Measurements from ENCODE around the gene DIAPH2.
"Not testable (repeated sequence)": the region's sequence is repeated elsewhere in the genome, so short reads cannot be mapped to it uniquely, and the experiment has no call there.

DIAPH2 gene

DNA sequence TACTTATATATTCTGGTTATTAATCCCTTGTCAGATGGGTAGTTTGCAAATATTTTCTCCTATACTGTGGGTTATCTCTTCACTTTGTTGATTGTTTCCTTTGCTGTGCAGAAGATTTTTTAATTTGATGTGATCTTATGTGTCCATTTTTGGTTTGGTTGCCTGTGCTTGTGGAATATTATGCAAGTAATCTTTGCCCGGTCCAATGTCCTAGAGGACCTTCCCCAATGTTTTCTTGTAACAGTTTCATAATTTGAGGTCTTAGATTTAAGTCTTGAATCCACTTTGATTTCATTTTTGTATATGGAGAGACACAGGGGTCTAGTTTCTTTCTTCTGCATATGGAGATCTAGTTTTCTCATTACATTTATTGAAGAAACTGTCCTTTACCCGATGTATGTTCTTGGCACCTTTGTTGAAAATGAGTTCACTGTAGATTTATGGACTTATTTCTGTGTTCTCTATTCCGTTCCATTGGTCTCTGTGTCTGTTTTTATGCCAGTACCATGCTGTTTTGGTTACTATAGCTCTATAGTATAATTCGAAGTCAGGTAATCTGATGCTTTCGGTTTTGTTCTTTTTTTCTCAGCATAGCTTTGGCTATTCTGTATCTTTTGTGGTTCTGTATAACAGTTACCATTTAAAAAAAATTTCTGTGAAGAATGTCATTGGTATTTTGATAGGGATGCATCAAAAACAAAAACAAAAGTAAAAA lies 34.7 kb downstream of the DIAPH2 start:
- DNase-seq: no peak

DNA sequence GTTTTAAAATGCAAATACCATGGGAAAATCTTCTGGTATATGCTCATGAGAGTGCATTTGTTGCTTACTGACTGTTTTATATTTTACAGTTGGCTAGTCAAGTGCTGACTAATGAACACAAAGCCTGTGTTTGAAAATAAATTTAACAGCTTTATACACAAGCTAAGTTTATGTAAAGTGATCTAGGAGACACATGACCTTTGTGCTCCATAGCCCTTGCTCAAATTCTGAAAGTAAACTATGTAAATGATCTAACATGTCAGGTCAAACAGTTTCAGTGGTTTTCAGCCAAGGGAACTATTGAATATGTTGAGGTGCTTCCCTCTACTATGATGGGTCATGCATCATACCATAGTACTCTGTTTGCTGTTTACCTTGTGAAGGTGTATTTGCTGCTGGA lies 36.7 kb downstream of the DIAPH2 start:
- DNase-seq: peak; percentile 5

DNA sequence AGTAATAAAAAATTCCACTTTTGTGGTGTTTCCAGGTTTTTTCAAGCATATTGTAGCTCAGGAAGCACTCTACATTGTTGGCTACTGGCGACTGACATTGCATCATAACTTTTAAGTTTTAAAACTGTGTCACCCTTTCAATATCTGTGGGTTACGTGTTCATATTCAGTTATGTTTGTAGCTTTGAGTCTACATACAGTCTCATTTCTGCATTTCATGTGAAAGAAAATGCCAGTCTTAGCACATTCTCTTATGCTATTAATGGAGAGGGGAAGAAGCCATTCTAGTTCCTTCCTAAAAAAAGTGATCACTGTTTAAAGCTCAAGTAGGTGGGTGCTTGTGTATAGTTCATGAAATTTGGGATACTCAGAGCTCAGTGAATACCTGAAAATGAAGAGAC lies 38.1 kb downstream of the DIAPH2 start:
- DNase-seq: no peak

DNA sequence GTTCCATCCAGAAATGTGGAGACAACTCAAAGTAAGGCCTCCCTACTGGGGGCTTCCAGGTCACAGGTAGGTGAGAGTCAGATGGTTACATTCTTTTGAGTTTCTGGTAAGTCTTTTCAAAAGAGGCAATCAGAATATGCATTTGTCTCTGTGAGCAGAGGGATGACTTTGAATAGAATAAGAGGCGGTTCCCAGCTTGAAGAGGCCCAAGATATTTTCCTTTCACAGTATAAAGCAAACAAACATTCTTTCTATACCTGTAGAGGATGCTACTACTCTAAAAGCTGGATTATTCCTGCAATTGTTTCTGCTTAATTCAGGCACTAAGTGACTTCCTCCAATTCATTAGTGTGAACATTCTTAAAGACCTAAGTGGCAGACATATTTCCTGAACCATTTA lies 44.4 kb downstream of the DIAPH2 start:
- no peak for DNase-seq

DNA sequence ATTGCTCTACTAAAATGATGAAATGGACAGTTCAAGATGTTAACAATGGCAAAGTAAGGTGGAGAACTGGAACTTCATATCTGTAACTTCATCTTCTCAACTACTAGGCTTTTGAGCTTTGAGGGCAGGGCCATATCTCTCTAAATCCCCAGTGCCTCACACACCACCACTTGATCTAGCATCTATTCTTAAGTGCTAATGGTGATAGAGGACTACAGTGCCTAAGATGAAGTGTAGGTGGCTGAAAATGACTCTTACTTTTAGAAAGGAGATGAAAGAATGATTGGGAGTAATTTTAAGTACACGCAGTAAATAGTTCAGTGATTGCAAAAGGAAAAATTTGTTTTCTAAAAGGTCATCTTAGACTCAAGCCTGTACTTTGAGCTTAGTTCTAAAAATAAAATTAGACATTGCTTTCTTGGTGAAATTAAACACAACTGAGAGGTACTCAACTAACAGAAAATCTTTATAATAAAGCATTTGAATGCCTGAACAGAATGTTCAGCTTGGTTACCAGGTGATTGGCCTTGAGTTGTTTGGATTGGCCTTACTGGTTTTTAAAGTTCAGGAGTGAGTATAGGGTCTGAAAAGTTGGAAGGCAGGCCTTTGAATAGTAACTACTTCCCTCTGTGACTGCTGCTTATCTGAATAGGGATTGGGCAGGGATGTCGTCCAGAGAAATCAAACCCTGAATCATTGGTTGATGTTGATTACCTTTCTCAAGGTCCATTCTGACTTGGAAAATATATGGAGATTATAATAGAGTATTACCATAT lies 45.4 kb downstream of the DIAPH2 start:
- DNase-seq: no peak

DNA sequence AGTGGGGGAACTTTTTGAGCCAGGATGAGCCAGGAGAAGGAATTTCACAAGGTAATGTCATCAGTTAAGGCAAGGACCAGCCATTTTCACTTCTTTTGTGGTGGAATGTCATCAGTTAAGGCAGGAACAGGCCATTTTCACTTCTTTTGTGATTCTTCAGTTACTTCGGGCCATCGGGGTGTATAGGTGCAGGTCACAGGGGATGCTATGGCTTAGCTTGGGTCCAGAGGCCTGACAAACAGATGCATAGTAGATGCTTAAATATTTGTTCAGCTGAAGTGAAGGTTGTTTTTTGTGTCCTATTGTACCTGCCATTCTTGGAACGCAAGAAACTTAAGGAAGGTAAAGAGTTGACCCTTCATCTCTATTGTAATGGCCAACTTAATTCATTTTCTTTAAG lies 46.4 kb downstream of the DIAPH2 start:
- DNase-seq: not testable (repeated sequence)

DNA sequence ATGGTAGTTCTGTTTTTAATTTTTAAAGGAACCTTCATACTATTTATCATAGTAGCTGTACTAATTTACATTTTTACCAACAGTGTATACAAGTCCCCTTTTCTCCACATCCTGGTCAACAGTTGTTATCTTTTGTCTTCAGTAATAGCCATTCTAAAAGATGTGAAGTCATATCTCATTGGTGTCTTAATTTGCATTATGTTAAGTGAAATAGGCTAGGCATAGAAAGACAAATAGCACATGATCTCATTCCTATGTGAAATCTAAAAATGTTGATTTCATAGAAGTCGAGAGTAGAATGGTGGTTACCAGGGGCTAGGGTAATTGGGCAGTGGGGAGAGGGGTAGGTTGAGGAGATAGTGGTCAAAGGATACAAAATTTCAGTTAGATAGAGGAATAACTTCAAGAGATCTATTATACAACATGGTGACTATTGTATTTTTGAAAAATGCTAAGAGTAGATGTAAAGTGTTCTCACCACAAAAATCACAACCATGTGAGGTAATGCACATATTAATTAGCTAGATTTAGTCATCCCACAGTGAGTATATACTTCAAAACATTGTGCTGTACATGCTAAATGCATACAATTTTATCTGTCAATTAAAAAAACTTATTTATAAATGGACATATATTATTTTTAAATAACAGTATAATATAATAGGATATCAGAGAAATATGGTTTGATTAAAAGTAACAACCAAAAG lies 58.9 kb downstream of the DIAPH2 start:
- no peak for DNase-seq

DNA sequence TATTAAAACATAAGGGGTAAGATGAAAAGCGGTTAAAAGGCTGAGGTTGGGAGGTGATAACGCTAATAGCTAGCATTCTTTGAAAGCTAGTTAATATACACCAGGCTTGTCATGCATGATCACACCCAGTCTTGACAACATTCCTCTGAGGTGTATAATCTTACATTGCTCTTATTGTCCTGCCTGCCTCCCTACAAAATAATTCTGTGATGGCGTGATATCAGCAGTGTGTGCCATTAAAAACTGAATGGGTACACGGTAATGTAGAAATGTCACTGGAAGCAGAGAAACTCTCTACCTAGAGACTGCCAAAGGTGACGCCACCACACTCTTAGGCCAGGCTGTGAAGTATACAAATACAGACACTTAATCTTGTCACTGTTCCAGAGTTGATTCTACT lies 68.1 kb downstream of the DIAPH2 start:
- DNase-seq: no peak

DNA sequence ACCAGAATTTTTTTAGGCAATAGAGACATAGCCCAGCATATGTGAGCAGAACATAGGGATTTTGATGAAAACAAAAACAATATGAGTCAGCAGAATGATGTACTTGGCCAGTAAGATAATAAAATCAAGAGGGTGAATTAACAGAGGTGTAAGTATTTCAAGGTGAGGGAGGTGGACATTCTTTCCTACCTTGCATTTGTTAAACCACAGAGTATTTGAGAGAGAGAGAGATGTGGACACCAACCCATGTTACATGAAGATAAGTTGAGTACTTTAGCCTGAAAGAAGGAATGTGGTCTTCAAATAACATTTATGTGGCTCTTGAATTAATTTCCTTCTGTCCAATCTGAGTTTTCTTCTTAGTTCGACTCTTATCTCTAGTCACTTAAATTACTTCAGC lies 68.6 kb downstream of the DIAPH2 start:
- DNase-seq: no peak

DNA sequence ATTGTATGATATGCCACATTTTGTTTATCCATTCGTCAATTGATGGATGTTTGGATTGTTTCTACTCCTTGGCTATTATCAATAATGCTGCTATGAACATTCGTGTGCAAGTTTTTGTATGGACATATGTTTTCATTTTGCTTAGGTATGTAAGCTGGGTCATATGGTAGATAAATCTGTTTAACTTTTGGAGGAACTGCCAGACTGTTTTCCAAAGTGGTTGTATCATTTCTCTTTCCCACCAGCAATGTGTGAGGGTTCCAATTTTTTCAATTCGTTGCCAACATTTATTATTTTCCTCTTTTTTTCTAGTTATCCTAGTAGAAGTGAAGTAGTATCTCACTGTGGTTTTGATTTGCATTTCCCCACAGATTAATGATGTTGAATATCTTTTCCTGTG lies 71.8 kb downstream of the DIAPH2 start:
- no peak for DNase-seq

DNA sequence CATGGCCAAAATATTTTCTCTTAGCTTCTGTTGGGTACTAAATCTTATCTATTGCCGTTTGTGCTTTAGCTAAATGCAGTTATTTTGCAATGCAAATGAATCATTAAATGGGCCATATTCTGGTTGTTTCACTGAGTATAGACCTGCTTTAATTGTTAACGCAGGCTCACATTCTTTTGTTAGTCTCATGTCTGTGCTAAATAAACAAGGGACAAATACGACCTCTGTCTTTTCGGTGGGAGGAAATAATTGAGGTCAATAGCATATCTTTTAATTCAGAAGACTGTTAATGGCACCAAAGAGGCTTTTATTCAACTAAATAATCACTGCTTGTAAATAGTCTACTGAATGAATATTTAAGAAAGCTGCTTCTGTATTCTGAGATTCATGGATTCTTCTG lies 76.9 kb downstream of the DIAPH2 start:
- DNase-seq: no peak

DNA sequence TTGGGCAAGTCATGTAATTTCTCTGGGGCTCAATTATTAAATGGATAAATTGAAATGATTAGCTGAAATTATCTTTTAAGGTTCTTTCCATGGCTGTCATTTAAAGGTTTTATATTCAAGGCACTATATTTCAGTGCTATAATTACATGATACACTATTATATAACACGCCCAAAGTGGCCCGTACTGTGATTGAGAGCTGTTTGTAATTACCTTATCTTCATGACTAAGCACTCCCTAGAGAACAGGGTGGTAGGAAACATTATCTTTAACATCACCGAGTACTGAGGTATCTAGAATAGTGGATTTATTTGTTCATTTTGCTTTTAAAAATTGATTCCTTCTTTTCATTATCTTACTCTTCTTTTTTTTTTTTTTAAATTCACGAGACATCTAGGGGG lies 79.0 kb downstream of the DIAPH2 start:
- DNase-seq: no peak

DNA sequence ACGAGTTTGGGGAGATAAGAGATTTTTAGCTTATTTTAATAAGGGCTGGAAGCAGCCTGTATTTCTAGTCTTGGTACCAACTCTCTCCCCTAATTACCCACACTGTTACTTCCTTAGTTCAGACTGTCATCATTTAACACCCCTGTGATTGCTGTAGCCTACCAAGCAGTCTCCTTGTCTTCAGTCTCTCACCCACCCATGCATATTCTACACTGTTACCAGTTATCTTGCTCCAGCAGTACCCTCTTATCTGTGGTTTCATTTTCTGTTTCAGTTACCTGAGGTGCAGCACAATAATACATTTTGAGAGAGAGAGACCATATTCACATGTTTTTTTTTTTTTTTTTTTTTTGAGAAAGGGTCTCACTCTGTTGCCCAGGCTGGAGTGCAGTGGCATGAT lies 80.2 kb downstream of the DIAPH2 start:
- no peak for DNase-seq

DNA sequence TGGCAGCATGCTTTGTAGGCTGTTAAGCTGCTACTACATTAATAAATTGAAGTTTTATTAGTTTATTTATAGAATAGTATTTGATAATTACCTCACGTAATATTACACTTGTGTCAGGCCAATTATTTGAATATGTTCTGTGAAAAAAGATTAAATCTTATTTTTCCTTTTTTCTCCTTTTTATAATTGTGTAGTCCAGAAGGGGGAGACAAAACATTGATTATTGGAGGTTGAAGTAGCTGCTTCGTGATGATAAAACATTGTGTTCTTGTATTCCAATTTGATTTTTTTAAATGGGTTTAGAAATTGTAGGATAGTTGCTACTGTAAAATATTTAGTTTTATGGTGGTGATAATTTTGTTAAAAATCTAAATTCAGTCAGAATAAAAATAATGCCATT lies 85.7 kb downstream of the DIAPH2 start:
- DNase-seq: peak; percentile 2

DNA sequence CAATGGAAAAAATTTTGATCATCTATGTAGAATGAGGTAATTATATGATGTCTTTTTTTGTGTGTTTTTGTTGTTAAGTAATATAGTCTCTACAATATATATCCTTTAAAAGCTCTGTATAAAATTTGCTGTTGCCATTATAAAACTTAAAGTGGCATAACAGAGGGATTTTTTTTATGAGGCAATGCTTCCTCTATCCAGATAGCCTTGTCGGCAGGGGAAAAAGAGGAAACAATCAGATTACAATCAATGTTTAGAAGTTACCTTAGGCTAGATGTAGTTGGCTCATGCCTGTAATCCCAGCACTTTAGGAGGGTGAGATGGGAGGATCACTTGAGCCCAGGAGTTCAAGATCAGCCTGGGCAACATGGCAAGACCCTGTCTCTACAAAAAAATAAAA lies 86.8 kb downstream of the DIAPH2 start:
- DNase-seq: no peak

DNA sequence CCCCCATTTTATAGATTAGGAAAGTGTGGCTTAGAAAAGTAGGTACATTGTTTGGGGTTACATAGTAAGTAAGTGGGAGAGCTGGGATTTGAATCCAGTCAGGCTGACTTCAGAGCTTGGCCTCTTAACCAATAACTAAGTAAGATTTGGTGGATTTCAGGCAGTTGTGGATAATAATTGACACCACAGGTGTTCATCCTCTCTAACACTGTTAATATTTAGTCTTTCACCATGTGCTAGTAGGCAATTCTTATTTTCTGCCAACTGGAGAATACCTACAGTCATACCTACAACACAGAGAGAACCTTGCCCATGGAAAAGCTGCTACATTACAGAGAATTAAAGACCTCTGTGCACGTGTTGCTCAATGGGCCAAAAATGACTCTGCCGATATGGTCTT lies 89.5 kb downstream of the DIAPH2 start:
- no peak for DNase-seq

DNA sequence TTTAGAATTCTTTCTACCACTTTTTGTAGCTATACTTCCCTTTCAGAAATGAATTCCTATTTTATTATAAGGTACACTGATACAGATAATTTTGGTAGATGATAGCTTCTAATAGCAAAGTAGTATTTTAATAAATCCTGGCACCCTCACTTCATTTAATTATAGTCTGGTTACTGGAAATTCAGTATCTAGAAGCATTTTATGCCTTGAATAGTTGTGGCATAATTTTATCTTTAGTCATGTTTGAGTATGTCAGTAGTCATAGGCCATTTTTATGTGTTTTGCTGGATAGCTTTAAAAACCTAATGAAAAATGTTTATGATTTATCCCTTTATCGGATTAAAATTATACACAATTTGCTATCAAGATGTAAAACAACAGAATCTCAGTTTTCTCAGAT lies 92.3 kb downstream of the DIAPH2 start:
- DNase-seq: no peak

DNA sequence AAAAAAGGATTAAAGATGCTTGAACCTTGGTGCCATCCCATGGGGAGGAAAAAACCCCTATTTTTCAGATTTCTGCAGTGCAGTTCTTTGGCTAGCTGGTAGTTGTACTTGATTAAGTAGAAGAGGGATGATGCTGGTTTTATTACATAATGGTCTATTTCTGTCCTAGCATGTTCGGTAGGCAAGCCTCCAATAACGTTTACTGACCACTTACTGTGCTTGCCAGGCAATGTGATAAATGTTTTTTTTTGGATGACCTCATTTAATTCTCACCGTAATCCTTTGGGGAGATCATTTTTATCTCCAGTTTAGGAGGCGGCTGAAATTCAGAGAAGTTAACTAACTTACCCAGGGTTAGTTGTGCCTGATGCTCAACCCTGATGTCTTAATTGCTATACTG lies 106.9 kb downstream of the DIAPH2 start:
- DNase-seq: no peak

DNA sequence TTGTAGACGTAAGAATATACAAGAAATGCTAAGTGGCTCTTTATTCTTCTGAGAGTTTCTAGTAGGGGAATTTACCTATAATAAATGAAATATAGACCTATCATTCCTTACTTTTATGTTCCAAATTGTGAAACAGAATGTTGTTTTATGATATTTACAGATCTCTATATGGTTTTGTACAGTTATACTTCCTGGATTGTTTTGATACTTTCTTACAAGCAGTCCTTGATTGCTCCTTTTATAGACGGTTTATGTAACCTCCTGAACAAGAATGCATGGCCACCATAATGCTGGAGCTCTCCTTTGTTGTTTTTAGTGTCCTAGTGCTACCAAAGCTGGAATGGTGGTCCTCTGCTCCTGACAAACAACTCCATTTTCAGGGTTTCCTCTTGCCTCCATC lies 107.4 kb downstream of the DIAPH2 start:
- no peak for DNase-seq

DNA sequence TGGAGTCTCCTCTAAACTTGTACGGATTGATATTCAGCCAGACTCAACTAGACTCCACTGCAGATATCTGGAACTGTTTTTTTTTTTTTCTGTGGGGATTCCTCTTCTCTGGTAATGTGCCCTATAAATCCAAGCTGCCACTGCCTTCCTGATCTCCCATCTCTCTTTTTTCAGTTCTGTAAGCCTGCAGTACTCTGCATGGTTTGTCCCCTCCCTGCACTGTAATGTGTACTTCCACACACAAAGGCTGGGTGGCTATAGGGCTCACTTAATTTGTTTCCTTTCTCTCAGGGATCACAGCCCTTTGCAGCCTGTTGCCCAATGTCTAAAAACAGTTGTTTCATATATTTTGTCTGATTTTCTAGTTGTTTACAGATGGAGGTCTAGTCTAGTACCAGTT lies 114.3 kb downstream of the DIAPH2 start:
- no peak for DNase-seq

DNA sequence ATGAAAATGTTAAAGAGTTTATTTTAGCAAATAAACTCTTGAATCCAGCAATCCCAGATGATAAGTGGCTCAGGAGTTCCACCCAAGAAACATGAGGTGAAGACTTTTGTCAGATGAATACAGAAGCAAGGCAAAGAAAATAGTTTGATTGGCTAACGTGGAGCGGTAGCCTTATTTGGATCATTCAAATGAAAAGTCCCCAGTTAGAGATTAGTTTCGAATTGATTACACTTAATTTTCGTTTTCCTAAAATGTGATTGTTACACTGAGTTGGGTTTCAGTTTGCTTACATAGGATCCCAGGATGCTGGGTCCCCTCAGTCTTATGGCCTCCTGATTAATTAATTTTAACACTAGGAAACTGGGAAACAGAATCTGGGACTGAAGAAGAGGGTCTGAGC lies 122.7 kb downstream of the DIAPH2 start:
- no peak for DNase-seq

DNA sequence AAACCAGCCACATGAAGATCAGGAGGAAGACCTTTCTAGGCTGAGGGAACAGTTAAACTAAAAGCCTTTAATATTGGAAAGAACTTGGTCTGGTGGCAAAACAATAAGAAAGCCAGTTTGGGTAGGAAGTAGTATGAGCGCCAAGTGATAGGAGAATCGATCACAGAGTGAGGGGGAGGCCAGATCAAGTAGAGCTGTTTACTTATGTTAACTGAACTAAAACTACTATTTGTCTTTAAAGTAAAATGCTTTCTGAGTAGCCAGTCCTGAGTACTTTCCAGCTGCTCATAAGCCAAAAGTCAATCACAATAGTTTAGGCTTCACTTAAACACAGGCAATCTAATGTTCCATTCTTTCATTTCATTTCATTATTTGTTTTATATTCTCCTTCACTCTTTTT lies 136.3 kb downstream of the DIAPH2 start:
- no peak for DNase-seq

DNA sequence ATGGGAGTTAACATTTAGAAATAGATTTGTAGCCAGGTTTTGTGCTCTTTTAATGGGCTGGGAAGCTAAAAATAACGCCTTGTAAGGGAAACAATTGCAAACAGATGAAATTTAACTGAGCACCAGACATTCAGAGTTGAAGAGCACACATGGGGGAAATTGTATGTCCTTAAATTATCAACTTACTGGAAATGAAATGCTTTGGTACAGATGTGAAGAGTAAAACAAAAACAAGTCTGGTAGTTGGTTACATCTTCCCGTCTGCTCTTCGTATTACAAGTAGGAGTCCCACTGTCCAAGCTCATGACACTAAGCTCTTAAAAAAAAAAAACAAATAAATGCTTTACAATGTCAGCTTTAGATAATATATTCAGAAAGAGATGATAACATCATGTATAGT lies 139.5 kb downstream of the DIAPH2 start:
- no peak for DNase-seq

DNA sequence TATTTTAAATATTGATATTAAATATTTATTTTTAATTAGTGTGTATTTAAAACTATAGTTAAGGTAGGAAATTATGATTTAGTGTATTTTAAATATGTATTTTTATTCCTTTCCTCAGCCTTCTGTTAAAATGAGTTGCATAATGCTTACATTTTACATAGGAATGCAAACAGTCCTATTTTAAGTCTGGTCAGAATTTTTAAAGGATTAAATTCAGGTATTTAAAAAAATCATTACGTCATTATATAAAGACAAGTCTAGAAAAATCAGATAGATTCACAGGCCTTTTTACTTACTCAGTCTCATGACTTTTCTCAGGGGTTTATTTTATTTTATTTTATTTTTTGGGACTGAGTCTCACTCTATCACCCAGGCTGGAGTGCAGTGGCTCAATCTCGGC lies 148.7 kb downstream of the DIAPH2 start:
- DNase-seq: no peak

Measured in activated CD4-positive, alpha-beta T cell treated with anti-CD3 and anti-CD28 coated beads, Interleukin-2, amount 50 U/mL, for 16 hours (primary cell).